BLaER1 (cell line): ENCODE data around the gene FOXN1.

Experiments
- H3K27ac ChIP-seq: shearing (Covaris generic); formaldehyde crosslinking; 2 replicates; pipeline ENCODE4 v1.8.1; 2022
- H3K27me3 ChIP-seq: shearing (Covaris generic); formaldehyde crosslinking; 2 replicates; pipeline ENCODE4 v1.8.1; 2022
- H3K36me3 ChIP-seq: shearing (Covaris generic); formaldehyde crosslinking; 2 replicates; pipeline ENCODE4 v1.8.1; 2022
- H3K4me1 ChIP-seq: shearing (Covaris generic); formaldehyde crosslinking; 2 replicates; pipeline ENCODE4 v1.8.1; 2022
- H3K4me2 ChIP-seq: shearing (Covaris generic); formaldehyde crosslinking; 2 replicates; pipeline ENCODE4 v1.8.1; 2022
- H3K4me3 ChIP-seq: shearing (Covaris generic); formaldehyde crosslinking; 2 replicates; pipeline ENCODE4 v1.8.1; 2022
- H3K9ac ChIP-seq: shearing (Covaris generic); formaldehyde crosslinking; 2 replicates; pipeline ENCODE4 v1.8.1; 2022
- H3K9me3 ChIP-seq: shearing (Covaris generic); formaldehyde crosslinking; 2 replicates; pipeline ENCODE4 v1.8.1; 2022
- H4K20me1 ChIP-seq: shearing (Covaris generic); formaldehyde crosslinking; 2 replicates; pipeline ENCODE4 v1.8.1; 2022
- Cebpa-rat ChIP-seq: shearing (Covaris generic); IDR thresholded peaks from 2 replicates; pipeline ENCODE4 v1.8.1; 2022

FOXN1 gene

GRCh38 chr17:28523186-28523585 is 17.0 kb downstream of the FOXN1 start:
- H4K20me1 ChIP-seq, result no peaks in the 10 kb centered on the region
- H3K36me3 ChIP-seq, result no peaks in the 10 kb centered on the region
- H3K9me3 ChIP-seq, result no peaks in the 10 kb centered on the region
- no peak for TF ChIP-seq Cebpa-rat
- peaks cover 57% of the 10 kb centered on the region for H3K4me1 ChIP-seq
- no peak overlapping the region for H3K4me3 ChIP-seq
- H3K27ac ChIP-seq, result no peak overlapping the region
- H3K27me3 ChIP-seq, result no peaks in the 10 kb centered on the region
- no peak overlapping the region for H3K4me2 ChIP-seq
- H3K9ac ChIP-seq, result no peak overlapping the region

GRCh38 chr17:28523876-28524275 is 17.7 kb downstream of the FOXN1 start:
- H4K20me1 ChIP-seq, result no peaks in the 10 kb centered on the region
- no peak overlapping the region for H3K4me3 ChIP-seq
- H3K27ac ChIP-seq, result no peak overlapping the region
- no peak for TF ChIP-seq Cebpa-rat
- H3K36me3 ChIP-seq, result no peaks in the 10 kb centered on the region
- no peak overlapping the region for H3K4me2 ChIP-seq
- H3K4me1 ChIP-seq, result peaks cover 57% of the 10 kb centered on the region
- H3K9ac ChIP-seq, result no peak overlapping the region
- H3K9me3 ChIP-seq, result no peaks in the 10 kb centered on the region
- H3K27me3 ChIP-seq, result no peaks in the 10 kb centered on the region

DNA sequence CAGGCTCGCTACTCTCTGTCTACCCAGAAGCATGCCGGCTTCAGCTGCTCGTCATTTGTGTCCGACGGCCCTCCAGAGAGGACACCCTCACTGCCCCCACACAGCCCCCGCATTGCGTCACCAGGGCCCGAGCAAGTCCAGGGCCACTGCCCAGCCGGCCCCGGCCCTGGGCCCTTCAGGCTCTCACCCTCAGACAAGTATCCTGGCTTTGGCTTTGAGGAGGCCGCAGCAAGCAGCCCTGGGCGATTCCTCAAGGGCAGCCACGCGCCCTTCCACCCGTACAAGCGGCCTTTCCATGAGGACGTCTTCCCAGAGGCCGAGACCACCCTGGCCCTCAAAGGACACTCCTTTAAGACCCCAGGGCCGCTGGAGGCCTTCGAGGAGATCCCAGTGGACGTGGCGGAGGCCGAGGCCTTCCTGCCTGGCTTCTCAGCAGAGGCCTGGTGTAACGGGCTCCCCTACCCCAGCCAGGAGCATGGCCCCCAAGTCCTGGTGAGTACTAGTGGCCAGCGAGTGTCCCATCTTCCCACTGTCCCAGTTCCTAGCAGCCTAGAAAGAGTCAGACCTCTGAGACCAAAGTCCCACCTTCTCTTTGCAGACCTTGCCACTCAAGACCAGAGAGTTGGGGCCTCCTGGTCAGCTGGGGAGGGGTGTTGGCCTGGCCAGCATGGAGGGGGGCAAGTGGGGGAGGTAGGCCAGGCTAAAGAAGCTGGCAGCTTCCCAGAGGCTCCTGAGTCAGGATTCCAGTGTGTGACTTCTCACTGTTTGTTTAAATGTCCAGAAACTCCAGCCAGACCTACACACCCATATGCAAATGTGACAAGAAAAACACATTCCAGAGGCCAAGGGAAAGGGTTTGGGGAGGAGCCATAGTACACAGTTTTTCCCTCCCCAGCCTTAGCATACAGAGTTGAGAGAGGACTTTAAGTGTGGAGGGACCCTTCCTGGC is 18.6 kb downstream of the FOXN1 start:
- Histone ChIP-seq H4K20me1 (no peaks in the 10 kb centered on the region), H3K9ac (no peak overlapping the region; the same call in 1 of the 2 replicates), H3K36me3 (no peaks in the 10 kb centered on the region), H3K27me3 (no peaks in the 10 kb centered on the region), H3K4me2 (no peak overlapping the region), H3K4me3 (no peak overlapping the region), H3K27ac (peak overlapping the region; percentile 35; the same call in 1 of the 2 replicates), H3K9me3 (no peaks in the 10 kb centered on the region), H3K4me1 (peaks cover 58% of the 10 kb centered on the region)
- TF ChIP-seq Cebpa-rat, result no peak

GRCh38 chr17:28526381-28526780 is 20.2 kb downstream of the FOXN1 start:
- H3K4me2 ChIP-seq, result peak overlapping the region; percentile 26; the same call in 1 of the 2 replicates
- no peaks in the 10 kb centered on the region for H3K9me3 ChIP-seq
- H3K27me3 ChIP-seq, result no peaks in the 10 kb centered on the region
- H4K20me1 ChIP-seq, result no peaks in the 10 kb centered on the region
- H3K4me1 ChIP-seq, result peaks cover 42% of the 10 kb centered on the region
- no peaks in the 10 kb centered on the region for H3K36me3 ChIP-seq
- H3K4me3 ChIP-seq, result no peak overlapping the region
- no peak for TF ChIP-seq Cebpa-rat
- 0 out of 2 replicates have a peak overlapping the region, but pooled peaks have one; percentile 3 for H3K27ac ChIP-seq
- no peak overlapping the region for H3K9ac ChIP-seq

DNA sequence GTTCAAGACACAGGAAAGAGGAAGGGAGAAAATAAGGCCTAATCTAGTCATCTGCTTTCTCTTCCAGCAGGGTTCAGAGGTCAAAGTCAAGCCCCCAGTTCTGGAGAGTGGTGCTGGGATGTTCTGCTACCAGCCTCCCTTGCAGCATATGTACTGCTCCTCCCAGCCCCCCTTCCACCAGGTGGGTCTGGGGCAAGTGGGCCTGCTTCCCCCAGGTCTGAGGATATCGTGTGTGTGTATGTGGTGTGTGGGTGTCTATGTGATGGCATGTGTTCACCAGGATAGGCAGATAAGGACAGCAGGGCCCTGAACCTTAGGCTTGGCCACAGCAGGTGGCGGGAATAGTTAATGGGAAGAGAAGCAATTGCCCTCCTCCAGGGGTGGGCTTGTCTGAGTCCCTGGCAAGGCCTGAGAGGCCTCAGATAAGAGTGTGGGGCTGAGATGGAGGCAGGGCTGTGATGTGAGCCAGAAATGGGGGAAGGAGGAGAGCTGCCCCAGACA is 21.1 kb downstream of the FOXN1 start:
- no peak overlapping the region for H3K27ac ChIP-seq

GRCh38 chr17:28527859-28528258 is 21.7 kb downstream of the FOXN1 start:
- TF ChIP-seq Cebpa-rat, result no peak
- Histone ChIP-seq H3K4me1 (peaks cover 35% of the 10 kb centered on the region), H4K20me1 (no peaks in the 10 kb centered on the region), H3K9ac (no peak overlapping the region), H3K4me2 (no peak overlapping the region), H3K36me3 (no peaks in the 10 kb centered on the region), H3K27me3 (no peaks in the 10 kb centered on the region), H3K27ac (no peak overlapping the region), H3K4me3 (no peak overlapping the region), H3K9me3 (no peaks in the 10 kb centered on the region)

More for the DNA sequence above, 21.1 kb downstream of the FOXN1 start:
- no peaks in the 10 kb centered on the region for H3K27me3 ChIP-seq
- H3K9ac ChIP-seq, result no peak overlapping the region
- H4K20me1 ChIP-seq, result no peaks in the 10 kb centered on the region
- peak overlapping the region; percentile 26; the same call in 1 of the 2 replicates for H3K4me2 ChIP-seq
- H3K4me1 ChIP-seq, result peaks cover 33% of the 10 kb centered on the region
- no peaks in the 10 kb centered on the region for H3K36me3 ChIP-seq
- no peaks in the 10 kb centered on the region for H3K9me3 ChIP-seq
- TF ChIP-seq Cebpa-rat, result no peak
- H3K4me3 ChIP-seq, result no peak overlapping the region

DNA sequence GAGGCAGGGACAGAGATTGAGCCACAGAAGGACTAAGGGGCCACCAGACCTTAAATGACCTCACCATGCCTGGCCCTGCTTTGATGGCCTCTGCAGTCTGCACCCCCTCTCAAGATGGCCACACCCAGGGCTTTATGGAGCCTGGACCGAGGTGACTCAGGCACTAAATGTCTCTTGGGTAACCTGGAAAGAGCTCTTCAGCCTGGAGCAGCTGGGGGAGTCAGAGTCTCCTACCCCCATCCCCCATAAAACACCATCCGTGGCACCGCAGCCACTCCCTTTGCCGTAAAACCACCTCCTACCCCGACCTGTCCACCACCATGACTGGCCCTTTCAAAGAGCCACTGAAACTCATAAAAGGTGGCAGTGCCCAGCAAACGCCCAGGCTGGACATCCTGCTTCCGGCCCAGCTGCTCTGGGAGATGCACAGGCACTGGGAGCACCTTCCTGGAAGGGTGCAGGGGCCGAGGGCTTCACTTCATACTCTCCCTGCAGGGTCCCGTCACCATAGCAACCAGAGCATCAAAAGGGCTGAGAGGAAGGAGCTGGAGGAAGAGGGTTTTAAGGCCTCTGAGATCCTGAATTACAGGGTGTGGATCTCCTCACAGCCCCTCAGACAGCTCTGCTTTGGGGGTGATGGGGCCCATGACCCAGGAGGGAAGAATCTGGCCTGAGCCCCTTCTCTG is 22.3 kb downstream of the FOXN1 start:
- H3K9me3 ChIP-seq, result no peaks in the 10 kb centered on the region
- H4K20me1 ChIP-seq, result no peaks in the 10 kb centered on the region
- no peaks in the 10 kb centered on the region for H3K27me3 ChIP-seq
- TF ChIP-seq Cebpa-rat, result no peak
- H3K4me2 ChIP-seq, result no peak overlapping the region
- no peak overlapping the region for H3K9ac ChIP-seq
- H3K4me1 ChIP-seq, result peaks cover 41% of the 10 kb centered on the region
- H3K36me3 ChIP-seq, result no peaks in the 10 kb centered on the region
- no peak overlapping the region for H3K4me3 ChIP-seq
- no peak overlapping the region for H3K27ac ChIP-seq

- Histone ChIP-seq H3K27ac (no peak overlapping the region), H3K4me3 (no peak overlapping the region), H3K27me3 (no peaks in the 10 kb centered on the region), H3K36me3 (no peaks in the 10 kb centered on the region), H4K20me1 (no peaks in the 10 kb centered on the region), H3K4me1 (peaks cover 45% of the 10 kb centered on the region), H3K9me3 (no peaks in the 10 kb centered on the region), H3K9ac (no peak overlapping the region), H3K4me2 (no peak overlapping the region)
- TF ChIP-seq Cebpa-rat, result no peak
These were observed 22.9 kb downstream of the FOXN1 start for GRCh38 chr17:28529013-28529400.

DNA sequence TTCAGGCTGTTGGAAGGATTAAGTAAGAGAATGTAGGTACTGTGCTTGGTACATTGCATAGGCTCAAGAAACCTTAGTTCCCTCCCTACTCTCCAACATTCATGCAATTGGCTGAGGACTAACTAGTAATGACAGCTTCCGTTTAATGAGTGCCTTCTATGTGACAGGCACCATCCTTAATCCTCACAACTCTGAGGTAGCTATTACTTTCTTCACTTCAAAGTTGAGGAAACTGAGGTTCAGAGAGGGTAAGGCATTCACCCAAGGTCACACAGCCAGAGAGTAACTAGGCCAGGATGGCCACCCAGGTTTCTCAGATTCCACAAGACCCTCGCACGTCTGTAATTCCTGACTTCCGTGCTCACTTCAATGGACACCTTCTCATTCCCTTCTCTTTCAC is 24.1 kb downstream of the FOXN1 start:
- no peaks in the 10 kb centered on the region for H3K27me3 ChIP-seq
- H3K4me1 ChIP-seq, result peaks cover 45% of the 10 kb centered on the region
- no peaks in the 10 kb centered on the region for H3K36me3 ChIP-seq
- H3K27ac ChIP-seq, result no peak overlapping the region
- H3K9ac ChIP-seq, result no peak overlapping the region
- H3K4me3 ChIP-seq, result no peak overlapping the region
- no peak for TF ChIP-seq Cebpa-rat
- no peaks in the 10 kb centered on the region for H4K20me1 ChIP-seq
- H3K9me3 ChIP-seq, result no peaks in the 10 kb centered on the region
- H3K4me2 ChIP-seq, result no peak overlapping the region

DNA sequence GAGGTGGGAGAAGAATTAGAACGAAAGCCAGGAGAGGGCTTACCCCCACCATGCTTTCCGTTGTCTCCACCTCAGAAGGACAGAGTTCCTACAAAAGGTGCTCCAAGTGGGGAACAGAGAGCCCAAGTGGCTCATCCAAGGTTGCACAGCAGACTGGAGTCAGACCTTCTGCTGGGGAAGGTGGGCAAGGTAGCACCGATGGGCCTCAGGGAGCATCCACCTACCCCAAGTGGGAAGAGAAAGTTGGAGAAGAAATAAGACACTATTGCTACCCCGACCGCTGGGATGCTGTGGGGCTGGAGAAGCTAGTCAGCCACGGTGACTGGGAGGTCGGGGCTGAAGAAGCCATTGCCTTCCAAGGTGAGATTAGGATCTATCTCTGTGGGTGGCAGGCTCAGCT is 24.8 kb downstream of the FOXN1 start:
- no peak for TF ChIP-seq Cebpa-rat
- no peaks in the 10 kb centered on the region for H4K20me1 ChIP-seq
- no peak overlapping the region for H3K4me2 ChIP-seq
- H3K4me1 ChIP-seq, result peaks cover 45% of the 10 kb centered on the region
- no peak overlapping the region for H3K27ac ChIP-seq
- no peaks in the 10 kb centered on the region for H3K36me3 ChIP-seq
- no peaks in the 10 kb centered on the region for H3K27me3 ChIP-seq
- no peak overlapping the region for H3K9ac ChIP-seq
- no peaks in the 10 kb centered on the region for H3K9me3 ChIP-seq
- no peak overlapping the region for H3K4me3 ChIP-seq
